Chondrocyte (in vitro differentiated cells): ENCODE data around the gene SNX25. TPM values are rescaled to one million over a fixed set of nuclear protein-coding genes. Genes with fewer than 3 reads are reported as not detected.
A peak's percentile ranks its signal among the peaks of the same experiment; 100 is the strongest.

Source experiments
- DNase-seq: peaks from one replicate; pipeline ENCODE4 v3.0.0; 2021; ENCODE audit warnings: mixed read lengths, low spot score
- H3K27ac Mint-ChIP-seq: one replicate; pipeline ENCODE4 v1.8.0; 2021; ENCODE audit warnings: mild to moderate bottlenecking, moderate library complexity, mixed read lengths; ENCODE audit not compliant: unreplicated experiment
- H3K27me3 Mint-ChIP-seq: 2 replicates; pipeline ENCODE4 v1.8.0; 2021; ENCODE audit warnings: low read depth, mixed read lengths
- H3K36me3 Mint-ChIP-seq: 2 replicates; pipeline ENCODE4 v1.8.0; 2021; ENCODE audit warnings: low read depth, mixed read lengths
- H3K4me1 Mint-ChIP-seq: 2 replicates; pipeline ENCODE4 v1.8.0; 2021; ENCODE audit warnings: low read depth, mild to moderate bottlenecking, mixed read lengths
- H3K4me3 Mint-ChIP-seq: one replicate; pipeline ENCODE4 v1.8.0; 2021; ENCODE audit warnings: mild to moderate bottlenecking, moderate library complexity, mixed read lengths; ENCODE audit not compliant: unreplicated experiment
- H3K9me3 Mint-ChIP-seq: 2 replicates; pipeline ENCODE4 v1.8.0; 2021; ENCODE audit warnings: low read depth, mixed read lengths
- total RNA-seq: library from RNA; stranded (reverse); gene quantifications from 3 replicates; pipeline ENCODE4 v1.2.1, GENCODE V29; 2021
- TF ChIP-seq, protein P1 (sequence below): fragments of 200-600 bp; sonication (generic); IDR thresholded peaks from 2 replicates; pipeline ENCODE4 v1.5.0; 2021; ENCODE audit warnings: antibody characterized with exemption, mild to moderate bottlenecking, moderate library complexity

SNX25 gene
- total RNA-seq, 1 donor from 2014 or later: 53.6 TPM

DNA sequence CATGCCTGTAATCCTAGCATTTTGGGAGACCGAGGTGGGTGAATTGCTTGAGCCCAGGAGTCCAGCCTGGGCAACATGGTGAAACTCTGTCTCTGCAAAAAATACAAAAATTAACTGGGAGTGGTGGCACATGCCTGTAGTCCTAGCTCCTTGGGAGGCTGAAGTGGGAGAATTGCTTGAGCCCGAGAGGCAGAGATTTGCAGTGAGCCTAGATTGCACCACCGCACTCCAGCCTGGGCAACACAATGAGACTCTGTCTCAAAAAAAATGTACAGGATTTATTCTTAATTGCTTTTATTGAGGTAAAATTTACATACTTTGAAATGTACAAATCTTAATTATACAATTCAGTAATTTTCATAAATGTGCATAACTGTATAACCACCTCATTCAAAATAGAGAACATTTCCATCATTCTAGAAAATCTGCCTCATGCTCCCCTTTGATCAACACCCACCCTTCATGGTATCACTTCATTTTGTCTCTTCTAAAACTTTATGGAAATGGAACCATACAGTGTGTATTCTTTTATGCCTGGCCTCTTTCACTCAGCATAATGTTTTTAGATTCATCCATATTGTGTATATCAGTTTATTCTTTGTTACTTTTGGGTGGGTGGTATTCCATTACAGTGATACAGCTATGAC, 39.1 kb downstream of the SNX25 start:
- peaks cover 82% of the 10 kb centered on the region for H3K4me1 Mint-ChIP-seq
- no peaks in the 10 kb centered on the region for H3K9me3 Mint-ChIP-seq
- no peak for DNase-seq
- TF ChIP-seq, protein P1, sequence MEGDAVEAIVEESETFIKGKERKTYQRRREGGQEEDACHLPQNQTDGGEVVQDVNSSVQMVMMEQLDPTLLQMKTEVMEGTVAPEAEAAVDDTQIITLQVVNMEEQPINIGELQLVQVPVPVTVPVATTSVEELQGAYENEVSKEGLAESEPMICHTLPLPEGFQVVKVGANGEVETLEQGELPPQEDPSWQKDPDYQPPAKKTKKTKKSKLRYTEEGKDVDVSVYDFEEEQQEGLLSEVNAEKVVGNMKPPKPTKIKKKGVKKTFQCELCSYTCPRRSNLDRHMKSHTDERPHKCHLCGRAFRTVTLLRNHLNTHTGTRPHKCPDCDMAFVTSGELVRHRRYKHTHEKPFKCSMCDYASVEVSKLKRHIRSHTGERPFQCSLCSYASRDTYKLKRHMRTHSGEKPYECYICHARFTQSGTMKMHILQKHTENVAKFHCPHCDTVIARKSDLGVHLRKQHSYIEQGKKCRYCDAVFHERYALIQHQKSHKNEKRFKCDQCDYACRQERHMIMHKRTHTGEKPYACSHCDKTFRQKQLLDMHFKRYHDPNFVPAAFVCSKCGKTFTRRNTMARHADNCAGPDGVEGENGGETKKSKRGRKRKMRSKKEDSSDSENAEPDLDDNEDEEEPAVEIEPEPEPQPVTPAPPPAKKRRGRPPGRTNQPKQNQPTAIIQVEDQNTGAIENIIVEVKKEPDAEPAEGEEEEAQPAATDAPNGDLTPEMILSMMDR: no peak
- no peaks in the 10 kb centered on the region for H3K27me3 Mint-ChIP-seq
- H3K27ac Mint-ChIP-seq: no peak overlapping the region
- peaks cover 8% of the 10 kb centered on the region for H3K36me3 Mint-ChIP-seq
- H3K4me3 Mint-ChIP-seq: no peak overlapping the region

DNA sequence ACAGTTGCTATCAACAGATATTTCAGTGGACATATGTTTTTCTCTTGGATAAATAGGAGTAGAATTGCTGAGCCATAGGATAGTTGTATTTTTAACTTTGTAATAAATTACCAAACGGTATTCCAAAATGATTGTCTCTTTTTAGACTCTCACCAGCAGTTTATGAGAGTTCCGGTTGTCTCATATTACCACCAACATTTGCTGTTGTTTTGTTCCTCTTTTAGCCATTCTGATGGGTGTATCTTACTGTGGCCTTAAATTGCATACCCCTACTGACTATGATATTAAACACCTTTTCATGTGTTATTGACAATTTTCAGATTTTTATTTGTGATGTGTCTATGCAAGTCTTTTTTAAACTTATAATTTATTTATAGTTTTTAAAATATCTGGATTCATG, 39.7 kb downstream of the SNX25 start:
- Mint-ChIP-seq H3K36me3 (peaks cover 9% of the 10 kb centered on the region), H3K4me3 (no peak overlapping the region), H3K4me1 (peaks cover 82% of the 10 kb centered on the region), H3K27me3 (no peaks in the 10 kb centered on the region), H3K9me3 (no peaks in the 10 kb centered on the region), H3K27ac (no peak overlapping the region)
- TF ChIP-seq, protein P1: no peak
- DNase-seq: no peak

DNA sequence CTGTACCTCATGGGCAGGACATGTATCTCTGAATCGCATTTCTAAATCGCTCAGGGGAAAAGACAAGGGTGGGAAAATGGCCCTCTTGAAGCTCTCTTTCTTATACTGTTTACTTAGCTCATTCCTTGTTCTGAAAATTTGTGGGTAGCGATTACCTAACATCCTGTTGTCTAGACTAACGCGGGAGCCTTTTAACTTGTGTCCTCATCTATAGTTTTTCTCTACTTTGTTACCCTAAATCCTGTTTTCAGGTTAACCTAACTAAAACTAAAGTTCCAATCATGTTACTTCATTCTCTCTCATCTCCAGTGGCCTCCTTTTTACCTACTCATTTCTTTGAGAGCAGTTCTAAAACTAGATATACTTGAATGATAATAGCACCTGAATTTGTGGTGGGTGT, 45.0 kb downstream of the SNX25 start:
- DNase-seq: no peak

DNA sequence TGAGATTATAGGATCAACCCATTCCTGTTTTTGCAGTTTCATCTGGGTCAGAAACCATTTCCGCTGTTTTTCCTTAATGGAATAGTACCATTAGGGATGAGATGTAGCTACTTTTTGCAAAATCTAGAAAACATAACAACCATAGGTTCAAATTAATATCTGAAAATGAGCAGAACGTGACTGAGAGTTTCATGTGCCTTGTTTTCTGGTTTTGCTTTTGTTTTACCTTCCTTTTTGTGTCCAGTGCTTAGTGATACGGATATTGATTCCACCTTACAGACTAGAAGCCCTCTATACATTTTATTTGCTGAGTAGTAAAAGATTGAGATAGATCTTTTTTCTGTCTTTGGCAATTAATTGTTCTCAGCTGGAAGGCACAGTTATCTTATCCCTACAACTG, 46.5 kb downstream of the SNX25 start:
- Mint-ChIP-seq H3K9me3 (no peaks in the 10 kb centered on the region), H3K27me3 (no peaks in the 10 kb centered on the region), H3K36me3 (peaks cover 6% of the 10 kb centered on the region), H3K27ac (peak overlapping the region; percentile 59), H3K4me3 (no peak overlapping the region), H3K4me1 (peaks cover 76% of the 10 kb centered on the region)
- no peak for DNase-seq
- TF ChIP-seq, protein P1: no peak

More for the DNA sequence above, 45.0 kb downstream of the SNX25 start:
- peaks cover 10% of the 10 kb centered on the region for H3K36me3 Mint-ChIP-seq
- H3K9me3 Mint-ChIP-seq: no peaks in the 10 kb centered on the region
- H3K4me3 Mint-ChIP-seq: no peak overlapping the region
- TF ChIP-seq, protein P1: no peak
- peaks cover 83% of the 10 kb centered on the region for H3K4me1 Mint-ChIP-seq
- peak overlapping the region; percentile 88 for H3K27ac Mint-ChIP-seq
- H3K27me3 Mint-ChIP-seq: no peaks in the 10 kb centered on the region

DNA sequence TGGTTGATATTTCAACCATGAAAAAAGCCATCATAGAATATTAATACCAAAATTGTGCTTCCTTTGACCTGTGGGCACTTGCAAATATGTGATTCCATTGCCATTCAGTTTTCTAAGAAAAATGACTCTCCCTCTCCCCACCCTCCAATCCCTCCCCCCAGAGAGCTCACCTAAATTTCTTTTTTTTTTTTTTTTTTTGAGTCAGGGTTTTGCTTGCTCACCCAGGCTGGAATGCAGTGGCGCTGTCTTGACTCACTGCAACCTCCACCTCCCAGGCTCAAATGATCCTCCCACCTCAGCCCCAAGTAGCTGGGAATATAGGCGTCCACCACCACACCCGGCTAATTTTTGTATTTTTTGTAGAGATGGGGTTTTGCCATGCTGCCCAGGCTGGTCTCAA, 47.0 kb downstream of the SNX25 start:
- Mint-ChIP-seq H3K4me3 (no peak overlapping the region), H3K36me3 (peaks cover 6% of the 10 kb centered on the region), H3K27me3 (no peaks in the 10 kb centered on the region), H3K9me3 (no peaks in the 10 kb centered on the region), H3K4me1 (peaks cover 72% of the 10 kb centered on the region), H3K27ac (peak overlapping the region; percentile 59)
- DNase-seq: no peak
- TF ChIP-seq, protein P1: no peak
